ENCODE data around the gene EEF1AKMT3.

GRCh38 chr12:57765003-57765697 lies 7.3 kb upstream of the EEF1AKMT3 start:
- no peak for TF ChIP-seq TARDBP (IDR thresholded peaks at IDR 0.05)
- TF ChIP-seq NFRKB (IDR thresholded peaks at IDR 0.05): no peak
- TF ChIP-seq HDGF (IDR thresholded peaks at IDR 0.05; ENCODE audit: borderline replicate concordance): no peak
- no peak for TF ChIP-seq SUZ12 (IDR thresholded peaks at IDR 0.05)
- no peak for TF ChIP-seq FOXK2 (IDR thresholded peaks at IDR 0.05)
- TF ChIP-seq SP1 (IDR thresholded peaks at IDR 0.05): no peak
- no peak for TF ChIP-seq ZNF384 (IDR thresholded peaks at IDR 0.05)
- TF ChIP-seq FOXM1 (IDR thresholded peaks at IDR 0.05; ENCODE audit: borderline replicate concordance): no peak
- TF ChIP-seq ARNT (IDR thresholded peaks at IDR 0.05): no peak
- no peak for TF ChIP-seq CTBP1 (IDR thresholded peaks at IDR 0.05; ENCODE audit: borderline replicate concordance)
- TF ChIP-seq BHLHE40 (IDR thresholded peaks at IDR 0.05; ENCODE audit: borderline replicate concordance): no peak
- no peak for TF ChIP-seq FOXA1 (IDR thresholded peaks at IDR 0.05)
- TF ChIP-seq PKNOX1 (IDR thresholded peaks at IDR 0.05): no peak
- no peak for TF ChIP-seq ELF4 (IDR thresholded peaks at IDR 0.05)
